SK-MEL-5 (cell line): Measurements from ENCODE around the gene MIPEP. TPM values are rescaled to one million over a fixed set of nuclear protein-coding genes. Genes with fewer than 3 reads are reported as not detected.

ENCODE experiments used
- DNase-seq: peaks from one replicate; pipeline ENCODE4 v3.0.0-alpha.2; 2016; ENCODE audit warnings: low read depth, low spot score
- in situ Hi-C: cut with HindIII; loops from 2 replicates; pipeline ENCODE4 v1.10.0; 2016; ENCODE audit warnings: low sequenced_read_pairs, high pct_unique_total_duplicates, low pct_unique_long_range_greater_than_20kb
- small RNA-seq, 2 experiments: library from RNA; depleted of rRNA; stranded (forward); fragments of <200 nt; gene quantifications; one replicate each; pipeline ENCODE3, GENCODE V24; 2014
- total RNA-seq: library from RNA; depleted of rRNA; stranded (reverse); fragments of >200 nt; shearing (Covaris generic); gene quantifications from 2 replicates; pipeline ENCODE4 v1.2.3, GENCODE V29; 2014; rRNA removed

MIPEP gene
- total RNA-seq, 1 experiment from 2014 or later: 62.1 TPM

- in situ Hi-C loops: no loop called here
Observed at GRCh38 chr13:23695196-23695595, 194.0 kb downstream of the MIPEP start.

GRCh38 chr13:23692816-23693215 is 196.4 kb downstream of the MIPEP start:
- DNase-seq: no peak
- in situ Hi-C loops: no loop called here

More at GRCh38 chr13:23695196-23695595, 194.0 kb downstream of the MIPEP start:
- no peak for DNase-seq

GRCh38 chr13:23690668-23691067 is 198.5 kb downstream of the MIPEP start:
- no peak for DNase-seq
- in situ Hi-C loops: no loop called here

- in situ Hi-C loops: no loop called here
- no peak for DNase-seq
Observed at GRCh38 chr13:23688336-23688735, 200.9 kb downstream of the MIPEP start.

- in situ Hi-C loops: no loop called here
- no peak for DNase-seq
Observed at GRCh38 chr13:23687614-23688013, 201.6 kb downstream of the MIPEP start.

DNA sequence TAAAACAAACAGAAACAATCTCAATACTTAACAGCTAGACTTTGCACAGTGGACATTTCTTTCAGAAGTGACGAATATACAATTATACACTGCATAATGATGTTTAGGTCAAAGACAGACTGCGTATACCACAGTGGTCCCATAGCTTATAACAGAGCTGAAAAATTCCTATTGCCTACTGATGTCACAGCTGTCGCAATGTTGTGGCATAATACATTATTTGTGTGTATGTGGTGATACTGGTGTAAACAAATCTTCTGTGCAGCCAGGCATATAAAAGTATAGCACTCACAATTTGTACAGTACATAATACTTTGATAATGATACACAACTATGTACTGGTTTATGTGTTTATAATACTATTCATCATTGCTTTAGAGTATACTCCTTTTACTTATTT is 202.3 kb downstream of the MIPEP start:
- no peak for DNase-seq

GRCh38 chr13:23685416-23685815 is 203.8 kb downstream of the MIPEP start:
- no peak for DNase-seq
- in situ Hi-C loops: no loop called here

More for the DNA sequence above, 202.3 kb downstream of the MIPEP start:
- in situ Hi-C loops: no loop called here

- in situ Hi-C loops: no loop called here
- no peak for DNase-seq
Observed at GRCh38 chr13:23684647-23685046, 204.6 kb downstream of the MIPEP start.

DNA sequence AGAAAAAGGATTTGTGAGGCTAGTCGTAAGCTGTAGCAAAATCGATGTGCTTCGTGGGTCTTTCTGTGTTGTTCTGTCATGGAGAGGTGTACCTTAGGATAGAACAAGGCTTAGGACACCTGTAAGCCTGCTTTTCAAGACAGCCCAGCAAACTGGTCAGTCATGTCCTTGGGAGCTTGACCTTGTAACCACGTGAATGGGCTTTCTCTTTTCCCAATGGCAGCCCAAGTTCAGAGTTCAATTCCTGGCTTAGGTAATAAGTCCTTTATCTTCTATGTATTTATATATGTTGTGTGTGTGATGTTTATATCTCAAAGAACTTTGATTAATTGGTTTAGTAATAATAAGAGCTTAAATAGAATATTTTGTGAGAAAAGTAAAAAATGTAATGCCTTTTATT is 206.1 kb downstream of the MIPEP start:
- in situ Hi-C loops: no loop called here
- DNase-seq: no peak

GRCh38 chr13:23680845-23681669 is 208.1 kb downstream of the MIPEP start:
- in situ Hi-C loops: no loop called here

More at GRCh38 chr13:23680845-23681669, 208.1 kb downstream of the MIPEP start:
- no peak for DNase-seq

Small RNA genes within 50 kb of the gene (small RNA-seq; reads per million reads assigned to genes)
- 0 reads per million in 2 experiments for gene MTCO3P2

Other genes with a start within 250 kb of the MIPEP start
- not detected in 2 replicates for gene C1QTNF9B, start 8.1 kb upstream of the MIPEP start, total RNA-seq